MCF 10A (cell line): Measurements from ENCODE around the gene POLR3E. TPM values are rescaled to one million over a fixed set of nuclear protein-coding genes. Genes with fewer than 3 reads are reported as not detected.

Experiments used
- BruUV-seq: library from RNA; stranded (reverse); fragments of 400-500 nt; replicated peaks from 2 replicates; lab custom pipeline; 2021; lab: Mats Ljungman, UMichigan
- CTCF ChIA-PET: fragments of 300-600 bp; sonication (Branson Sonifier 250); formaldehyde crosslinking; extraction: SDS; loops from one replicate; lab custom pipeline; 2021; ENCODE audit warnings: antibody characterized with exemption, inconsistent platforms; lab: Yijun Ruan, JAX
- POLR2A ChIA-PET: fragments of 300-600, 350-650 bp; sonication (Branson Sonifier 250); formaldehyde crosslinking; extraction: SDS; loops from one replicate; lab custom pipeline; 2020; ENCODE audit warnings: antibody characterized with exemption, inconsistent platforms; lab: Yijun Ruan, JAX
- DNase-seq: peaks from one replicate; pipeline ENCODE4 v3.0.0-alpha.2; 2018; ENCODE audit not compliant: unreplicated experiment
- H3K27ac Mint-ChIP-seq: one replicate; pipeline ENCODE4 v1.8.0; 2022; ENCODE audit warnings: mild to moderate bottlenecking, low read depth, mixed read lengths; ENCODE audit not compliant: unreplicated experiment
- H3K27me3 Mint-ChIP-seq: one replicate; pipeline ENCODE4 v1.8.0; 2022; ENCODE audit warnings: mixed read lengths; ENCODE audit not compliant: insufficient read depth, unreplicated experiment
- H3K36me3 Mint-ChIP-seq: one replicate; pipeline ENCODE4 v1.8.0; 2022; ENCODE audit warnings: mild to moderate bottlenecking, moderate library complexity, mixed read lengths; ENCODE audit not compliant: insufficient read depth, unreplicated experiment
- H3K4me1 Mint-ChIP-seq: one replicate; pipeline ENCODE4 v1.8.0; 2022; ENCODE audit warnings: mixed read lengths; ENCODE audit not compliant: insufficient read depth, unreplicated experiment
- H3K4me3 Mint-ChIP-seq: one replicate; pipeline ENCODE4 v1.8.0; 2022; ENCODE audit warnings: mild to moderate bottlenecking, moderate library complexity, mixed read lengths; ENCODE audit not compliant: unreplicated experiment
- H3K9me3 Mint-ChIP-seq: one replicate; pipeline ENCODE4 v1.8.0; 2022; ENCODE audit warnings: mixed read lengths; ENCODE audit not compliant: unreplicated experiment
- intact Hi-C: fragments of 100-400 bp; cut with micrococcal nuclease; formaldehyde crosslinking; loops from 2 replicates; pipeline ENCODE4 v1.14.1; 2022
- total RNA-seq: library from RNA; stranded (reverse); gene quantifications from 2 replicates; pipeline ENCODE4 v1.2.3, GENCODE V29; 2022
- TF ChIP-seq, protein P1 (sequence below): fragments of 200-600 bp; IDR thresholded peaks from one replicate; pipeline ENCODE4 v1.8.0; 2022; ENCODE audit warnings: antibody characterized with exemption, mild to moderate bottlenecking; ENCODE audit not compliant: unreplicated experiment

Gene POLR3E
- total RNA-seq, 1 experiment from 2014 or later, result 73.8 TPM

DNA sequence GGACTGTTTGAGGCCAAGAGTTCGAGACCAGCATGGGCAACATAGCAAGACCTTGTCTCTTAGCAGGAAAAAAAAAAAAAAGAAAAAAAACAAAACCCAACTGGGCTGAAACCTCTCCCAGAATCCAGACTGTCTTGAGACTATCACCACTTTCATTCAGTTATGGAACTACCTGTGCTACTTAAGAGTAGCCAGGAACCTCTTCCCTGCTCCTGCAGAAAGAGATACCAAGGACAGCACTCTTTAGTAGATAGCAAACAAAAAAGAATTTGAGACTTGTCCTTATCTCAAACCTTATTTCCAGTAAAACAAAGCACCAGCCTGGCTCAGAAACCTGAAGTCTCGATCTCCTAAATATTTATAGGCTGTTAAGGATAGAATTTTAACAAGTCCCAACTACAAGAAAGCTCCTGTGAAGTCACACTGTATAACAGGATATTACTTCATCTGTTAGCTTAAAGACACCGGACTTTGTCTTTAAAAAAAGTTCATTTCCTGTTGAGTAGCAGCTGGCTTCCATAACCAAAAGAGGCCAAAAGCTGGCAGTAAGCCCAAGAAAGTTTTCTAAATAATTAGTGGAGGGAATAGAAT lies 72.1 kb downstream of the POLR3E start:
- intact Hi-C loops, result no loop called here
- TF ChIP-seq, protein P1, sequence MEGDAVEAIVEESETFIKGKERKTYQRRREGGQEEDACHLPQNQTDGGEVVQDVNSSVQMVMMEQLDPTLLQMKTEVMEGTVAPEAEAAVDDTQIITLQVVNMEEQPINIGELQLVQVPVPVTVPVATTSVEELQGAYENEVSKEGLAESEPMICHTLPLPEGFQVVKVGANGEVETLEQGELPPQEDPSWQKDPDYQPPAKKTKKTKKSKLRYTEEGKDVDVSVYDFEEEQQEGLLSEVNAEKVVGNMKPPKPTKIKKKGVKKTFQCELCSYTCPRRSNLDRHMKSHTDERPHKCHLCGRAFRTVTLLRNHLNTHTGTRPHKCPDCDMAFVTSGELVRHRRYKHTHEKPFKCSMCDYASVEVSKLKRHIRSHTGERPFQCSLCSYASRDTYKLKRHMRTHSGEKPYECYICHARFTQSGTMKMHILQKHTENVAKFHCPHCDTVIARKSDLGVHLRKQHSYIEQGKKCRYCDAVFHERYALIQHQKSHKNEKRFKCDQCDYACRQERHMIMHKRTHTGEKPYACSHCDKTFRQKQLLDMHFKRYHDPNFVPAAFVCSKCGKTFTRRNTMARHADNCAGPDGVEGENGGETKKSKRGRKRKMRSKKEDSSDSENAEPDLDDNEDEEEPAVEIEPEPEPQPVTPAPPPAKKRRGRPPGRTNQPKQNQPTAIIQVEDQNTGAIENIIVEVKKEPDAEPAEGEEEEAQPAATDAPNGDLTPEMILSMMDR, result no peak
- BruUV-seq, result no TSS peak
- peak; percentile 30 for DNase-seq
- Mint-ChIP-seq H3K4me1 (peaks cover 35% of the 10 kb centered on the region), H3K27me3 (no peaks in the 10 kb centered on the region), H3K9me3 (no peaks in the 10 kb centered on the region), H3K27ac (peak overlapping the region; percentile 33), H3K4me3 (no peak overlapping the region), H3K36me3 (peaks cover 7% of the 10 kb centered on the region)
- ChIA-PET CTCF (no interaction called here), POLR2A (interaction anchor here (0.9 to 3.5 kb wide), 7 partner anchors 13 to 49 kb away, joined by 3 to 22 read pairs (median 4); no protein-coding TSS in a partner anchor)

- CTCF ChIA-PET, result interaction anchor here (0.7 kb wide), 1 partner anchor 23 kb away, joined by 3 read pairs; no protein-coding TSS in a partner anchor
- no peak for DNase-seq
- TF ChIP-seq, protein P1, result no peak
- POLR2A ChIA-PET, result interaction anchor here (0.6 to 3.5 kb wide), 11 partner anchors 12 to 256 kb away, joined by 3 to 22 read pairs (median 3); no protein-coding TSS in a partner anchor
- no peaks in the 10 kb centered on the region for H3K27me3 Mint-ChIP-seq
- no peaks in the 10 kb centered on the region for H3K9me3 Mint-ChIP-seq
- H3K4me3 Mint-ChIP-seq, result no peak overlapping the region
- intact Hi-C loops, result no loop called here
- H3K4me1 Mint-ChIP-seq, result peaks cover 36% of the 10 kb centered on the region
- H3K36me3 Mint-ChIP-seq, result peaks cover 7% of the 10 kb centered on the region
- no peak overlapping the region for H3K27ac Mint-ChIP-seq
- BruUV-seq, result no TSS peak
Observed at GRCh38 chr16:22370038-22370820, 73.0 kb downstream of the POLR3E start.

GRCh38 chr16:22372882-22373661 lies 75.9 kb downstream of the POLR3E start:
- H3K27me3 Mint-ChIP-seq, result no peaks in the 10 kb centered on the region
- ChIA-PET POLR2A (interaction anchor here (0.5 to 2.7 kb wide), 21 partner anchors 9 to 422 kb away, joined by 3 to 24 read pairs (median 6); partner anchors contain the start of gene UQCRC2), CTCF (interaction anchor here (0.6 to 2.2 kb wide), 5 partner anchors 24 to 168 kb away, joined by 3 to 5 read pairs (median 4); no protein-coding TSS in a partner anchor)
- intact Hi-C loops, result no loop called here
- H3K4me3 Mint-ChIP-seq, result peak overlapping the region; percentile 99
- BruUV-seq, result TSS peak; percentile 31
- H3K9me3 Mint-ChIP-seq, result no peaks in the 10 kb centered on the region
- DNase-seq, result peak; percentile 20
- H3K36me3 Mint-ChIP-seq, result peaks cover 7% of the 10 kb centered on the region
- TF ChIP-seq, protein P1, result no peak
- peaks cover 26% of the 10 kb centered on the region for H3K4me1 Mint-ChIP-seq
- peak overlapping the region; percentile 80 for H3K27ac Mint-ChIP-seq
